GM12874 (cell line): ENCODE results near the gene BACH2.

Source experiments
- CTCF ChIP-seq: IDR thresholded peaks from 2 replicates; pipeline ENCODE4 v1.5.1; 2011; ENCODE audit warnings: low read depth, mild to moderate bottlenecking, control low read depth, low read length, moderate library complexity; ENCODE audit not compliant: insufficient read depth

The BACH2 gene

GRCh38 chr6:89928604-89929003 is 368.0 kb downstream of the BACH2 start:
- no peak for TF ChIP-seq CTCF

- no peak for TF ChIP-seq CTCF
Observed at GRCh38 chr6:89927791-89928550, 368.7 kb downstream of the BACH2 start.

GRCh38 chr6:89927264-89927663 is 369.4 kb downstream of the BACH2 start:
- no peak for TF ChIP-seq CTCF

GRCh38 chr6:89925826-89926225 is 370.8 kb downstream of the BACH2 start:
- TF ChIP-seq CTCF, result no peak

- no peak for TF ChIP-seq CTCF
Observed at GRCh38 chr6:89924231-89924630, 372.4 kb downstream of the BACH2 start.

- no peak for TF ChIP-seq CTCF
Observed at GRCh38 chr6:89921691-89922090, 375.0 kb downstream of the BACH2 start.

GRCh38 chr6:89921197-89921596 is 375.4 kb downstream of the BACH2 start:
- no peak for TF ChIP-seq CTCF
